ENCODE results near the gene USH2A.

GRCh38 chr1:216090556-216090955 lies 332.7 kb downstream of the USH2A start:
- TF ChIP-seq CTCF (IDR thresholded peaks at IDR 0.05; ENCODE audit: borderline replicate concordance, extremely low read depth, low read length, poor library complexity, severe bottlenecking) = no peak
- no peak for TF ChIP-seq EZH2 (IDR thresholded peaks at IDR 0.05; ENCODE audit: borderline replicate concordance, low read depth, low read length, severe bottlenecking)

Data from DND-41 (cell line).